Measurements from ENCODE around the gene NCEH1. TPM values are rescaled to one million over a fixed set of nuclear protein-coding genes. Genes with fewer than 3 reads are reported as not detected.

Gene NCEH1
- total and polyA plus RNA-seq, 2 of the 13 experiments (the other 11 are each of a cell fraction or from before 2014, with no cell fraction given): 12.9 to 21.4 TPM

DNA sequence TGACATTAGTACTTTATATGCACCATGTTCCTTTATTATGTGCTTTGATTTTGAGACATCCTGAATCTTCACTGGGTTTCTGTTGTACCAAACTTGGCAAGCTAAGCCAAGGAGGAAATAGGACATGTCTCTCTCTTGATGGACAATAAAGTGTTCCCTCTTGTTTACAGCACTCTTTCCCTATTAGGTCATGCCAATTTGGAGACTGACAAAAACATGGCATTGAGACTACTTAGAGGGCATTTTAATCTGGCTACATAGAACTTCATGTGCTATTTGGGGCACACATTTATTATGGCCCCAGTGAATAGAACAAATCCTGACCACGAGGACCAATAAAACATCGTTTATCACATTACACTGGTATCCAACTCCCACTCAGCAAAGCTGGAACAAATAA lies 102.3 kb downstream of the NCEH1 start:
- BruUV-seq (replicated peaks): no TSS peak
- WGBS (ENCODE audit: low lambda C conversion rate): 88% methylated on average over 2 of the region's 2 CpGs

DNA sequence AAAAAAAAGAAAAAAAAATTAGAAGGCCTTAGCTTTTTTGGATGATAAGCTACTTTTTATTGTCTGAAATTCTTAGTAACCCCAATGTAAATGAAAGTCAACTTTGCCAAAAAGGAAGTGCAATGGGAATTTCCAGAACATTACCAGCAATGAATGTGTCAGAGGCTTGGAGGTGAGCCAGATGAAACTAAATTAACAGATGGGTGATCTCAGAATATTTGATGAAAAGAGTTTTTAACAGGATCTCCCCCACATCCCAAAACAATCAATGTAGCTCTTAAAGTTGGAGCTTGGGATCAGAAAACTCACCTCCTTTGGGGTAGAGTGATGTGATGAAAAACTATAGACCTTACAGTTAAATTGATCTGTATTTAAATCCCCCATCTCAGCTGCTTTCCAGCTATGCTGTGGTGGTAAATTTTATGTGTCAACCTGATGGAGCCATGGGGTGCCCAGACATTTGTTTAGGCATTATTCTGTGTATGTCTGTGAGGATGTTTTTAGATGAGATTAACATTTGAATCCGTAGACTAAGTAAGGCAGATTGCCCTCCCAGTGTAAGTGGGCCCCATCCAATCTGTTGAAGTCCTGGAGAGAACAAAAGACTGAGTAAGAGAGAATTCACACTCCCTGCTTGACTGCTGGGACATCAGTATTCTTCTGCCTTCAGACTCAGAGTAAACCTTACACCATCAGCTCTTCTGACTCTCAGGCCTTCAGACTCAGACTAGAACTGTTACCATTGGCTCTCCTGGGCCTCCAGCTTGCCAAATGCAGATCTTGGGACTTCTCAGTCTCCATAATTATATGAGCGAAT lies 103.4 kb downstream of the NCEH1 start:
- H4K20me1 ChIP-seq (ENCODE audit: insufficient read depth, low read length): no peaks in the 10 kb centered on the region

More for the DNA sequence above, 102.3 kb downstream of the NCEH1 start:
- no peak for ATAC-seq
- Histone ChIP-seq H2AFZ (ENCODE audit: low read length) (no peak overlapping the region), H3K27ac (ENCODE audit: extremely low read length, insufficient read depth, low read length) (no peak overlapping the region), H4K20me1 (ENCODE audit: insufficient read depth, low read length) (no peaks in the 10 kb centered on the region), H3K4me2 (ENCODE audit: low read depth, low read length) (no peak overlapping the region), H3K27me3 (ENCODE audit: control insufficient read depth in 1 of 2, insufficient read depth in 2 of 2, low read length in 2 of 2) (no peaks in the 10 kb centered on the region), H3K4me1 (ENCODE audit: insufficient read depth, low read length) (peaks cover 13% of the 10 kb centered on the region), H3K9ac (ENCODE audit: insufficient read depth, low read depth, low read length) (no peak overlapping the region), H3K79me2 (ENCODE audit: insufficient read depth, low read length) (no peaks in the 10 kb centered on the region), H3K9me3 (ENCODE audit: low read length) (no peaks in the 10 kb centered on the region), H3K4me3 (replicated peaks in 1 of 3; ENCODE audit: insufficient read depth in 1 of 3, low read depth in 2 of 3, low read length in 3 of 3) (no peak overlapping the region), H3K36me3 (replicated peaks in 1 of 2; ENCODE audit: control insufficient read depth in 1 of 2, insufficient read depth in 2 of 2, low read length in 2 of 2) (no peaks in the 10 kb centered on the region)
- TF ChIP-seq, protein P1, sequence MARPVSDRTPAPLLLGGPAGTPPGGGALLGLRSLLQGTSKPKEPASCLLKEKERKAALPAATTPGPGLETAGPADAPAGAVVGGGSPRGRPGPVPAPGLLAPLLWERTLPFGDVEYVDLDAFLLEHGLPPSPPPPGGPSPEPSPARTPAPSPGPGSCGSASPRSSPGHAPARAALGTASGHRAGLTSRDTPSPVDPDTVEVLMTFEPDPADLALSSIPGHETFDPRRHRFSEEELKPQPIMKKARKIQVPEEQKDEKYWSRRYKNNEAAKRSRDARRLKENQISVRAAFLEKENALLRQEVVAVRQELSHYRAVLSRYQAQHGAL (CRISPR knock-in tag; IDR thresholded peaks at IDR 0.05; ENCODE audit: not compliant biosample characterization): no peak
- no peak for TF ChIP-seq ZNF337 (CRISPR knock-in tag; IDR thresholded peaks at IDR 0.05; ENCODE audit: borderline replicate concordance, low read depth)
- no peak for TF ChIP-seq SNRNP70 (IDR thresholded peaks at IDR 0.05; ENCODE audit: low read depth, low read length)
- TF ChIP-seq KAT8 (CRISPR knock-in tag; IDR thresholded peaks at IDR 0.05): no peak
- no peak for TF ChIP-seq MTF2 (CRISPR knock-in tag; IDR thresholded peaks at IDR 0.05; ENCODE audit: borderline replicate concordance)
- POLR2A ChIA-PET: no interaction called here
- DNase-seq (ENCODE audit: low spot score): no peak
- in situ Hi-C loops (cut with HindIII; ENCODE audit: extremely low pct_ligation_motif_present, low pct_unique_long_range_greater_than_20kb) (no loop called here), intact Hi-C loops (cut with micrococcal nuclease; ENCODE audit: unreplicated experiment) (no loop called here)
- no peak for FAIRE-seq
- CTCF ChIA-PET (ENCODE audit: low intra/inter-chr PET ratio, low total read pairs): no interaction called here

More for the DNA sequence above, 103.4 kb downstream of the NCEH1 start:
- Histone ChIP-seq H3K4me3 (replicated peaks in 1 of 3; ENCODE audit: insufficient read depth in 1 of 3, low read depth in 2 of 3, low read length in 3 of 3) (no peak overlapping the region), H3K9ac (ENCODE audit: insufficient read depth, low read depth, low read length) (no peak overlapping the region), H3K79me2 (ENCODE audit: insufficient read depth, low read length) (no peaks in the 10 kb centered on the region), H3K4me1 (ENCODE audit: insufficient read depth, low read length) (peaks cover 5% of the 10 kb centered on the region), H3K27ac (ENCODE audit: extremely low read length, insufficient read depth, low read length) (no peak overlapping the region), H3K4me2 (ENCODE audit: low read depth, low read length) (no peak overlapping the region), H3K9me3 (ENCODE audit: low read length) (no peaks in the 10 kb centered on the region), H3K36me3 (replicated peaks in 1 of 2; ENCODE audit: control insufficient read depth in 1 of 2, insufficient read depth in 2 of 2, low read length in 2 of 2) (no peaks in the 10 kb centered on the region), H2AFZ (ENCODE audit: low read length) (no peak overlapping the region), H3K27me3 (ENCODE audit: control insufficient read depth in 1 of 2, insufficient read depth in 2 of 2, low read length in 2 of 2) (no peaks in the 10 kb centered on the region)
- POLR2A ChIA-PET: no interaction called here
- ATAC-seq: no peak
- in situ Hi-C loops (cut with HindIII; ENCODE audit: extremely low pct_ligation_motif_present, low pct_unique_long_range_greater_than_20kb) (no loop called here), intact Hi-C loops (cut with micrococcal nuclease; ENCODE audit: unreplicated experiment) (no loop called here)
- 74% methylated on average over 2 of the region's 2 CpGs for WGBS (ENCODE audit: low lambda C conversion rate)
- CTCF ChIA-PET (ENCODE audit: low intra/inter-chr PET ratio, low total read pairs): no interaction called here
- no peak for FAIRE-seq
- DNase-seq (ENCODE audit: low spot score): no peak
- BruUV-seq (replicated peaks): no TSS peak
- TF ChIP-seq ZNF460 (CRISPR knock-in tag; IDR thresholded peaks at IDR 0.05; ENCODE audit: borderline replicate concordance): no peak
- TF ChIP-seq TBX3 (IDR thresholded peaks at IDR 0.05; ENCODE audit: borderline replicate concordance): no peak
- TF ChIP-seq AGO1 (IDR thresholded peaks at IDR 0.05; ENCODE audit: low read depth, low read length, poor library complexity, severe bottlenecking): no peak
- TF ChIP-seq DPF2 (CRISPR knock-in tag; IDR thresholded peaks at IDR 0.05; ENCODE audit: borderline replicate concordance, low read depth): no peak
- no peak for TF ChIP-seq PLRG1 (conservative IDR thresholded peaks at IDR 0.05)
- TF ChIP-seq NFKB2 (CRISPR knock-in tag; IDR thresholded peaks at IDR 0.05; ENCODE audit: borderline replicate concordance): no peak
- no peak for TF ChIP-seq CHD4 (IDR thresholded peaks at IDR 0.05; ENCODE audit: borderline replicate concordance, low read length)
